ENCODE data around the gene CHST4. TPM values are rescaled to one million over a fixed set of nuclear protein-coding genes. Genes with fewer than 3 reads are reported as not detected.

The CHST4 gene
- total and polyA plus RNA-seq, 9 of the 15 experiments (the other 6 are each of a cell fraction or from before 2014, with no cell fraction given) = 0.07 TPM; not detected in 8

GRCh38 chr16:71484006-71484893, 42.0 kb upstream of the CHST4 start (continued):
- TF ChIP-seq ZNF644 (tag; IDR thresholded peaks at IDR 0.05; ENCODE audit: low read depth) = no peak
- no peak for TF ChIP-seq CHD1 (IDR thresholded peaks at IDR 0.05; ENCODE audit: low read length)
- no peak for TF ChIP-seq BRF1 (IDR thresholded peaks at IDR 0.05; ENCODE audit: borderline replicate concordance, extremely low read depth, insufficient read length)
- no peak for TF ChIP-seq ZNF282 (CRISPR knock-in tag; IDR thresholded peaks at IDR 0.05)
- TF ChIP-seq E2F5 (CRISPR knock-in tag; IDR thresholded peaks at IDR 0.05) = no peak
- TF ChIP-seq TSC22D4 (tag; IDR thresholded peaks at IDR 0.05) = no peak
- no peak for TF ChIP-seq CBX5 (IDR thresholded peaks at IDR 0.05; ENCODE audit: borderline replicate concordance, low read depth)
- peak; percentile 75 for TF ChIP-seq E2F8 (IDR thresholded peaks at IDR 0.05; ENCODE audit: low read depth, partially characterized antibody)
- no peak for TF ChIP-seq PYGO2 (tag; IDR thresholded peaks at IDR 0.05)
- TF ChIP-seq TEAD1 (CRISPR knock-in tag; IDR thresholded peaks at IDR 0.05) = 0 out of 4 replicates have a peak, but pooled peaks of 1 of the 2 experiments have one; percentile 58
- TF ChIP-seq TCF7L2 (IDR thresholded peaks at IDR 0.05; ENCODE audit: low read depth, low read length) = no peak
- no peak for TF ChIP-seq ZBTB17 (CRISPR knock-in tag; IDR thresholded peaks at IDR 0.05)
- TF ChIP-seq MXD1 (CRISPR knock-in tag; IDR thresholded peaks at IDR 0.05; ENCODE audit: borderline replicate concordance, poor library complexity, severe bottlenecking) = no peak
- TF ChIP-seq ZNF12 (CRISPR knock-in tag; IDR thresholded peaks at IDR 0.05) = no peak
- TF ChIP-seq XRCC5 (IDR thresholded peaks at IDR 0.05; ENCODE audit: low read depth, low read length) = no peak
- TF ChIP-seq ID3 (CRISPR knock-in tag; IDR thresholded peaks at IDR 0.05) = no peak
- no peak for TF ChIP-seq ID3 (tag; IDR thresholded peaks at IDR 0.05)
- TF ChIP-seq MED1 (CRISPR knock-in tag; IDR thresholded peaks at IDR 0.05; ENCODE audit: borderline replicate concordance) = no peak
- no peak for TF ChIP-seq ZNF707 (CRISPR knock-in tag; conservative IDR thresholded peaks at IDR 0.05)
- TF ChIP-seq BRCA1 (IDR thresholded peaks at IDR 0.05) = no peak
- TF ChIP-seq BRCA1 (CRISPR knock-in tag; IDR thresholded peaks at IDR 0.05) = no peak
- 0 out of 2 replicates have a peak, but pooled peaks have one; percentile 57 for TF ChIP-seq ARID3B (CRISPR knock-in tag; IDR thresholded peaks at IDR 0.05; ENCODE audit: borderline replicate concordance)

Data from K562 (cell line).